Stimulated activated CD4-positive, alpha-beta T cell treated with anti-CD3 and anti-CD28 coated beads, Interleukin-2, amount 100 ng/mL, for 24 hours (primary cell): ENCODE measurements around the gene CLDN1.
A peak's percentile ranks its signal among the peaks of the same experiment; 100 is the strongest.

Source experiments
- DNase-seq, 2 donors: peaks; one replicate each; pipeline ENCODE4 v3.0.0-alpha.2; 2020

The CLDN1 gene

DNA sequence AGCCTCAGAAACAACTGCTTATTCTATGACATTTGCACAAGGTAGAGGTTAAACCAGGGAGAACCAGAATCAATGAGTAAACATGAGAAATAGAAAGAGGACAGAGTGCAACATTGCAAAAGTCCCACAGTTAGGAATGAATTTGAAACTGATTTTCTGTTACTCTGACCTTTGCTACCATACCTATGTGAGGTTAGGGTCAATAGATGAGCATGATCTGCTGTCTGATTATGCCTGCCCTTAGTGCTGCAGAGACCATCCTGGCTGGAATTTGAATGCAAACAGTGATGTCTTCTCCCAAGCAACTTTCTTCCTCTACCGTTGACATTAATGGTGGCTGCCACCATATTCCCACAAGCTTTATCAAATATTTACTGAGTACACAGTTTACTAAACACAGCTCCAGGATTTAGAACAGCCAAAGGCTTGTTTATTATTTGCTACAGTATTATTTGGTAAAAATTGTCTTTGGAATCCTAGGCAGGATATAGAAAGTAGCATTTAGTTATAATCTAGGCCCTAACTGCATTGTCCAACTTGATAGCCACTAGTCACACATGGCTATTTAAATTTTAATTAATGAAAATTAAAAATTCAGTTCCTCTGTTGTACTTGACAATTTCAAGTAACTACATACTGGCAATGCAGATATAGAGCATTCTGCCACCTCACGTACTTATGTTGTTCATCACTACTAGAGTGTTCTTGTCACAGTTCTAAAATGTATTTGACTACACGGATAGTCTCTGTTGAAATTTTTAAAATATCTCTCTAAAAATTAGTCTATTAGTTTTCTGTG, 8.9 kb upstream of the CLDN1 start:
- no peak for DNase-seq

DNA sequence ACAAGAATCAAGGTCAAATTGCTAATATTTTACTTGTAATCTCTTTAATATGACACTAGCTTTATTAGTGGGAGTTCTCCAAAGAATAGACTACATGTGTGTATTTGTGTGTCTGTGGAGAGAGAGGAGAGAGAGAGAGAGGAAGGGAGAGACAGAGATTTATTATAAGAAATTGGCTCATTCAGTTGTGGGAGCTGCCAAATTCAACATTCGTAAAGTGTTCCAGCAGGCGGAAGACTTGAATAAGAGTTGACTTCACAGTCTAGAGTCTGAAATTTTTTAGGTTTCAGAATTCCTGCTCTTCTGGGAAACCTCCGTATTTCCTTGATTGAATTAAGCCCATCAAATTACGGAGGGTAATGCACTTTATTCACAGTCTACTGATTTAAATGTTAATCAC, 4.7 kb upstream of the CLDN1 start:
- no peak for DNase-seq

DNA sequence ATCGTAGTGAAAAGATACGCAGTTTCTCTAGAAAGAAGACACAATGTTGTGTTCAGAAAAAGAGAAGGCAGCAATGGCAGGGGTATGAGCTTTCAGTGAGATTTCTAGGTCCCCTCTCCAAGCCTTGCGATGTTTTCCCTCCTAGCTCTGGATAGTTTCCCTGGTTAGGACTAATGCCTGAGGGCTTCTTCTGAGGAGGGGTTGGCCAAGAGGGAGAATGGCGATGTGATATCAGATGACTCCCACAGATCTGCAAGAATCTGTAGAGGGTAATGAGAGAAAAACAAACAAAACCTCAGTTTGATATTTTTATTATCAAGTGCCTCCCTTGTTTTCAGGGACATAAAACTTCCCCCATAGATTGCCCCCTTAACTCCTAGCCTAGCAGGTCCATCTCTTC, 4.1 kb upstream of the CLDN1 start:
- DNase-seq: no peak

DNA sequence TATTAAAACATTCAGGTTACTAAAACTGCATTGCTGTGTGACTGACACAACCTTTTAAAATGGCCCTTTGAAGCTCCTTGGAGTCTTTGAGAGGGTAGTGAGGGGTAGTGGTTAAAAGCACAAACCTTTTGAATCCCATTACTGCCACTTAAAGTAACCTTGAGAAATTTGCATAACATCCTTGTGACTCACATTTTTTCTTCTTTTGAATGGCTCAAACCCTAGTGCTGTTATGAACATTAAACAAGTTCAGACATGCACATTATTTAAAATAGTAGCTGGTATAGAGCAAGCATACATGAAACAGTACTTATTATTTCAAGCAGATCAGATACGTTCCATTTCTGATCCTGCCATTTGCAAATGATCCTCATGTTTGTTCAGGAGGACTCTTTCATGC, 3.7 kb upstream of the CLDN1 start:
- DNase-seq: no peak

DNA sequence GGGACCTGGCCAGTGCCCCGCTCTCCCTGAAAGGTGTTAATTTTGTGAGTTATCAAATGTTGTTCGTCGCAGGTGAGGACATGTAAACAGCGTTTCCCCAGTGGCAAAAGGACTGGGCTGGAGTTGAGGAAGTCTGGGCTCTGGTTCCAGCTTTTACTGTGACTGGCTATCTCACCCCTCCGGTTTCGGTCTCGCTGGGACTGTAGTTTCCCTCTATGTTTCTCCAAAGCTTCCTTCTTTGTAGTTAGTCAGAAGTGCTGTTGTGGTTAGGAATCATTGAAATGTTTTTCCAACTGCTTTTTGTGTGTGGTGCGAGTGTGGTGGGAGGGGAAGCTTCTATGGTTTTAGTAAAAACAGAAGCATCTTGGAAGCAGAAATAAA, 990 bp upstream of the CLDN1 start:
- no peak for DNase-seq

- no peak for DNase-seq
Observed at GRCh38 chr3:190322604-190323245, 479 bp upstream of the CLDN1 start.

DNA sequence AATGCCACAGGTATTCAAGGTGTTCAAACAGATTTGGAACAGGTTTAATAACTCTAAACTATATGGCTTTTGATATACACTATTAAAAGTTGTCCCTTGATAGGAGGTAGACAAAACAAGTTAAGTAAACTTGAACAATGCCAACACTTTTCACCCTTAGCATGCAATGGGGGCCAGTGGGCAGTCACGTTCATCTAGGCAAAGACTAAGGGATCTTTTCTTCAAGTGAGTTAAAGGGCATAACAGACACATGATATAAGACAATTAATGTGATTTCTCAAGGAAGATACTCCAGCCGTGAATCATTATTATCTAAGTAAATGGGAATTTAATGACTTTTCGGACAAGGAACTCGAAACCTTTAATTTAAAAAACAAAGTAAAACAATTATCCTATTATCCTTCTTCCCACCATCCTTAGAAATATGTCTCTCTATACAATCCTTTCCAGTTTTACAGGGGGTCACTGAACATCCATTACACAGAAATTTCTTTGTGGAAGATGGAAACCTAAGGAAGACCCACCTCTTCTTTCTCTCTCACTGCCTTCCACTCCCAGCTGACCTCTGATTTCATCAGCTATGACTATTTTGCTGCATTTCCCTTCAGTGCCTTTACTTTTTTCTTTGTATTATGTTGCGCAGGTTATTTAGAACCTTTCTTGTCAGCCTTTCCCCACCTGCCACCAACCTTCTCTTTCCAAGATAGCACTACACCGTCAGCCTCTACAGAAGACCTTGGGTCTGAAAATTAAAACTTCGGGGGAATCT, 1.5 kb downstream of the CLDN1 start:
- DNase-seq: no peak

- DNase-seq: peak; percentile 44 to 68
Observed at GRCh38 chr3:190319660-190320059, 2.6 kb downstream of the CLDN1 start.

DNA sequence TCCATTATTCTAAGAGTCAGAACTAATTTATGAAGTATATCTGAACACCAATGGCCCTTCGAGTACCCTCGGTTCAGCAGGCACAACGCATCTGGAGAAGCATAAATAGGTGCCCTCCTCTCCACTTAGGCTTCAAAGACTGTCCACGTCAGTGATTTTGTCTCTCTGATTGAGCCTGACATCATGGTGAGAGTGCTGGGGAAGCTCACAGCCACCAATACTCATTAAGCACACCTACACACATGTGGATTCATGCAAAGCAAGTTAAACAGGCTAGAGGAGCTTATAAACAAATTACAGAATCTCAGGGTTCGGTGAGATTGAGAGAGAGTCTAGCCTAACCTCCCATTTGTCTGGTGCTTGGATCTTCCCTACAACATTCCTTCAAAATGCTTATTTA, 3.6 kb downstream of the CLDN1 start:
- no peak for DNase-seq

- no peak for DNase-seq
Observed at GRCh38 chr3:190314741-190315140, 7.5 kb downstream of the CLDN1 start.

GRCh38 chr3:190309414-190309813, 12.8 kb downstream of the CLDN1 start:
- no peak for DNase-seq

DNA sequence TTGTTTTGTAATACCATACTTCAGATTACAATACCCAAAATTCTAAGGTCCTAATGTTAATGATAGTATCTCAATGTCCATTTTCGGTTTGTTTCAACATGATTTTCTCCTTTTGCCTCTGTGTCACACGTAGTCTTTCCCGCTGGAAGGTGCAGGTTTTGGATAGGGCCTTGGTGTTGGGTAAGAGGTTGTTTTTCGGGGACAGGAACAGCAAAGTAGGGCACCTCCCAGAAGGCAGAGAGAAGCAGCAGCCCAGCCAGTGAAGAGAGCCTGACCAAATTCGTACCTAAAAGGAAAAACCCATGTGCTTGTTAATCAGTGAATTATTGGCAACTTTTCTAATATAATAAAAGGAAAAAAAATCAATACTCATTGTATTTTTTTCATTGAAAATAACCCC, 14.1 kb downstream of the CLDN1 start:
- DNase-seq: no peak

DNA sequence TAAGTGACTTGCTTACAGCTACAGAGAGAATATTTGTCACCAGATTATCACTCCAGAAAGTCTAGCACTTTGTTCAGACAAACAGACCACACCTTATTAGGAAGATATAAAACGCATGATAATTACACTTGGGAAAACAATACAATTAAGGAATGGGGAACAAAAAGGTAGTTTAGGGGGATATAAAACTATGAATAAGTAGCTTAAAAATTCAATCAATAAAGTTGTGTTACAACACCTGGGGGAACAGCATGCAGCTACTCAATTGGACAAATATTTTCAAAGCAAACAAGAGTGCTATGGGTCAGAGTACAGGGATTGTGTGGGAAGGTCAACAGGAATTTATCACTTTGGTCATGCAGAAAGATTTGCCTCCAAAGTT, 15.1 kb downstream of the CLDN1 start:
- DNase-seq: no peak

DNA sequence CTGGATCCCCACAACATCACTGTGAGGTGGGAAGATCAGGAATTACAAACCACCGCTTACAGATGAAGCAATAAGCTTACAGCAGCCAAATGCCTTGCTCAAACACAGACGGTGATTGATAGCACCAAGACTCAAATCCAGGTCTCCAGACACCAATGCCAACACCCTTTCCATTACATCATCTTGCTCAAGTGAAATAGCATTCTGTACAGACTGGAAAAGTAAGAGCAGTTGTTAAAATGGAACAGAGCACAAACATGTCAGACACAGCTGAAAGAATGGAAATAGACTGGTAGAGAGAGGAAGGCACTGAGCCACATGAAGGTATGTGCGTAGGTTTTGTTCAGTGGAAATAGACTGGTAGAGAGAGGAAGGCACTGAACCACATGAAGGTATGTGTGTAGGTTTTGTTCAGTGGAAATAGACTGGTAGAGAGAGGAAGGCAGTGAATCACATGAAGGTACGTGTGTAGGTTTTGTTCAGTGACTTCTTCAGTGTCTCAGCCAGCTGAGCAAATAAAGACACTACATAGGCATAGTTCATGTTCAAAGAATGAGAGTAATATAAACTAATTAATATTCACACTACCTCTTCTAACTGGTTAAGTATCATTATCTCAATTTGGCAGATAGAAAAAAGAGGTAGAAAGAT, 15.6 kb downstream of the CLDN1 start:
- DNase-seq: no peak

GRCh38 chr3:190306026-190306425, 16.2 kb downstream of the CLDN1 start:
- no peak for DNase-seq

GRCh38 chr3:190305406-190305805, 16.8 kb downstream of the CLDN1 start:
- no peak for DNase-seq

- DNase-seq: no peak
Observed at GRCh38 chr3:190303884-190304283, 18.4 kb downstream of the CLDN1 start.

DNA sequence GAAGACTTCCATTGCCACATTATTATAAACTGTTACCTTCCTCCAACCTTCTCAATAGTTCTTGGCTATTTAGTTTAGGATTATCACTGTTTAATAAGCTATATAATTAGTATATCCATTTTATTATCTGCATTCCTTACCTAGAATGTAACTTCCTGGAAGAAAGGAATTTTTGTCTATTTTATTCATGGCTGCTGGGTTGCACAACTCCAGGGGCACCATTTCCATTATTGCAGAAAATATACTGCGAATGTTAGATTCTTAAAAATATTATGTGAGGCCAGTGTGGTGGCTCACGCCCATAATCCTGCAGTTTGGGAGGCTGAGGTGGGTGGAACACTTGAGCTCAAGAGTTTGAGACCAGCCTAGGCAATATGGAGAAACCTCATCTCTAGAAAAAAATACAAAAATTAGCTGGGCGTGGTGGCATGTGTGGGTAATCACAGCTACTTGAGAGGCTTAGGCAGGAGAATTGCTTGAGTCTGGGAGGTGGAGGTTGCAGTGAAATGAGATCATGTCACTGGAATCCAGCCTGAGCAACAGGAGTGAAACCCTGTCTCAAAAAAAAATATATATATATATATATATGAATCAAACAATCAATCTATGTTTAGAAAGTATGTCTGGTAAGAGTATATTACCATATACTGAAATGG, 19.9 kb downstream of the CLDN1 start:
- DNase-seq: no peak

GRCh38 chr3:190301591-190301990, 20.7 kb downstream of the CLDN1 start:
- DNase-seq: no peak

DNA sequence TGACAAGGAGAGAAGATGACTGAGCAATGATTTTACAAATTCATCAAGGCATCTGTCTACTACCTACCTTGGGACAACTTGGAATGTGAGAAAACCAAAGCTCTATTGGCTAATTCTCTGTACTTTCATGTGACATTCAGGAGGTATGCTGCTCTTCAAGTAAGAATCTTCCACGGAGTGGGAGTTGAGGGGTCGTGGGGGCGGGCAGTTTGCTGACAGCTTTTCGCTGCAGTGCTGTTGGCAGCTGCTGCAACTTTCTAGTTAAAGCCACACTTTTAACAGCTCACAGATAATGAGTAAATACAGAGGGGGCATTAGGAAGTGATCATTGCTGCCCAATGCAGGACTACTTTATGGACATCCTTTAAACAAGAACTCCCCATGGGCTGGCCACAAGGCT, 22.3 kb downstream of the CLDN1 start:
- DNase-seq: no peak

GRCh38 chr3:190294030-190294429, 28.2 kb downstream of the CLDN1 start:
- DNase-seq: no peak

GRCh38 chr3:190293621-190294020, 28.6 kb downstream of the CLDN1 start:
- no peak for DNase-seq

DNA sequence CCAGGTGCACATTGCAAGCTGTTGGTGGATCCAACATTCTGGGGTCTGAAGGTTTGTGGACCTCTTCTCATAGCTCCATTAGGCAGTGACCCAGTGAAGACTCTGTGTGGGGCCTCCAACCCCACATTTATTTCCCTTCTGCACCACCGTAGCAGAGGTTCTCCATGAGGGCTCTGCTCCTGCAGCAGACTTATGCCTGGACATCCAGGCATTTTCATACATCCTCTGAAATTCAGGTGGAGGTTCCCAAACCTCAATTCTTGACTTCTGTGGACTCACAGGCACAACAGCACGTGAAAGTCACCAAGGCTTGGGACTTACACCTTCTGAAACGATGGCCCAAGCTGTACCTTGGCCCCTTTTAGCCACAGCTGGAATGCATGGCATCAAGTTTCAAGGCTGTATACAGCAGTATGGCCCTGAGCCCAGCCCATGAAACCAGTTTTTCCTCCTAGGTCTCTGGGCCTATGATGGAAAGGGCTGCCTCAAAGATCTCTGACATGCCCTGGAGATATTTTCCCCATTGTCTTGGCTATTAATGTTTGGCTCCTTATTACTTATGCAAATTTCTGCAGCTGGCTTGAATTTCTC, 30.2 kb downstream of the CLDN1 start:
- no peak for DNase-seq
